ENCODE data around the gene RPS3. TPM values are rescaled to one million over a fixed set of nuclear protein-coding genes. Genes with fewer than 3 reads are reported as not detected.

Gene RPS3
- 3,625 and 3,660 TPM in 2 replicates for total RNA-seq

GRCh38 chr11:75399344-75400145 lies at the start of gene RPS3:
Gene RPS3, plus strand, starts transcription at chr11:75399518. Its CDS starts 30 bp downstream, at chr11:75399548.

DNA sequence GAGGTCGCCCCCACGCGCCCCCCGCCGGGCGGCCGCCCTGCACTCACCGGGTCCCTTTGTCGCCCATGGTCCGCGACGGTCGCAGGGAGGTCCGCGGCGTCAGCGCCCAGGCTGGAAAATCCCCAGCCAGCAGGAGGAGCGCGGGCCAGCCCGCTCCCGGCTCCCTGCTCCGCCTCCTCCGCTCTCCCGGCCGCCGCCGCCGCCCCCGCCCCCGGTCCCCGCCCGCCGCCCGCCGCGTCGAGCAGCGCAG lies 47.9 kb upstream of the RPS3 start, which contains the start of gene ARRB1:
Gene ARRB1, minus strand, starts transcription at position 121 of the 250 bp plus-strand sequence. Its CDS starts 54 bp downstream, at position 67.

GRCh38 chr11:75432911-75433321 lies 33.6 kb downstream of the RPS3 start, which contains the start of gene KLHL35:
Gene KLHL35, minus strand, starts transcription at chr11:75433203. Its CDS starts 2,574 bp downstream, at chr11:75430629.

Other genes starting within 250 kb of the RPS3 start
- 1.4 and 6.7 TPM in 2 replicates for gene SLCO2B1, start 248.4 kb upstream of the RPS3 start, total RNA-seq
- gene TPBGL, start 158.7 kb upstream of the RPS3 start, total RNA-seq = not detected in 2 replicates
- 177 and 244 TPM in 2 replicates for gene ARRB1, start 47.9 kb upstream of the RPS3 start, total RNA-seq
- gene KLHL35, start 33.7 kb downstream of the RPS3 start, total RNA-seq = 1.2 and 1.3 TPM in 2 replicates
- gene GDPD5, start 126.4 kb downstream of the RPS3 start, total RNA-seq = 13.0 and 15.5 TPM in 2 replicates
- 238 and 300 TPM in 2 replicates for gene SERPINH1, start 162.7 kb downstream of the RPS3 start, total RNA-seq